WTC11 (cell line): ENCODE results near the gene SMIM12. TPM values are rescaled to one million over a fixed set of nuclear protein-coding genes. Genes with fewer than 3 reads are reported as not detected.
"Not testable (repeated sequence)": the region's sequence is repeated elsewhere in the genome, so short reads cannot be mapped to it uniquely, and the experiment has no call there.

Source experiments
- ATAC-seq: fragments of 200-7000 bp; cut with Tn5 transposase; 2 replicates; pipeline ENCODE4 v1.10.0; 2021; ENCODE audit warnings: mild to moderate bottlenecking, moderate library complexity
- CTCF ChIA-PET: fragments of 300-600 bp; sonication (Branson Sonifier 250); formaldehyde crosslinking; loops from one replicate; lab custom pipeline; 2021; ENCODE audit warnings: antibody characterized with exemption; lab: Charles Lee
- POLR2A ChIA-PET: fragments of 350-600 bp; sonication (Branson Sonifier 250); formaldehyde crosslinking; loops from one replicate; lab custom pipeline; 2021; ENCODE audit warnings: antibody characterized with exemption; lab: Charles Lee
- DNase-seq: peaks from one replicate; pipeline ENCODE4 v3.0.0; 2021; ENCODE audit warnings: low spot score
- H3K27ac Mint-ChIP-seq: 2 replicates; pipeline ENCODE4 v1.8.0; 2021; ENCODE audit warnings: mixed read lengths
- H3K27me3 Mint-ChIP-seq: 2 replicates; pipeline ENCODE4 v1.8.0; 2021; ENCODE audit warnings: low read depth, mild to moderate bottlenecking, moderate library complexity, mixed read lengths
- H3K36me3 Mint-ChIP-seq: 2 replicates; pipeline ENCODE4 v1.8.0; 2021; ENCODE audit warnings: mixed read lengths
- H3K4me1 Mint-ChIP-seq: 2 replicates; pipeline ENCODE4 v1.8.0; 2022; ENCODE audit warnings: mixed read lengths
- H3K4me3 Mint-ChIP-seq: 2 replicates; pipeline ENCODE4 v1.8.0; 2021; ENCODE audit warnings: mild to moderate bottlenecking, moderate library complexity, mixed read lengths
- H3K9me3 Mint-ChIP-seq: 2 replicates; pipeline ENCODE4 v1.8.0; 2021; ENCODE audit warnings: mixed read lengths
- ATF1 ChIP-seq: sonication (generic); formaldehyde crosslinking; IDR thresholded peaks from 2 replicates; pipeline ENCODE4 v1.8.1; 2023; ENCODE audit warnings: mild to moderate bottlenecking, moderate library complexity, missing genetic modification reagents
- EMX1 ChIP-seq: fragments of 250-450 bp; sonication (Bioruptor Pico); IDR thresholded peaks from 2 replicates; pipeline ENCODE4 v1.8.0; 2021; ENCODE audit warnings: mild to moderate bottlenecking
- ETV6 ChIP-seq: sonication (generic); formaldehyde crosslinking; IDR thresholded peaks from 2 replicates; pipeline ENCODE4 v1.8.1; 2022; ENCODE audit warnings: mild to moderate bottlenecking, missing genetic modification reagents
- FOXJ3 ChIP-seq: sonication (generic); formaldehyde crosslinking; IDR thresholded peaks from 2 replicates; pipeline ENCODE4 v1.9.0; 2021; ENCODE audit warnings: missing genetic modification reagents, mild to moderate bottlenecking, borderline replicate concordance
- GTF2I ChIP-seq: fragments of 250-450 bp; sonication (Bioruptor Pico); conservative IDR thresholded peaks from 2 replicates; pipeline ENCODE4 v1.4.0; 2021; ENCODE audit warnings: mild to moderate bottlenecking
- IRF2 ChIP-seq: sonication (generic); formaldehyde crosslinking; IDR thresholded peaks from 2 replicates; pipeline ENCODE4 v1.8.0; 2022; ENCODE audit warnings: low read depth, missing genetic modification reagents, borderline replicate concordance
- MXD4 ChIP-seq: fragments of 250-450 bp; sonication (Bioruptor Pico); IDR thresholded peaks from 2 replicates; pipeline ENCODE4 v1.8.0; 2021; ENCODE audit warnings: mild to moderate bottlenecking, moderate library complexity, borderline replicate concordance
- NFATC4 ChIP-seq: fragments of 250-450 bp; sonication (Bioruptor Pico); IDR thresholded peaks from 2 replicates; pipeline ENCODE4 v1.9.0; 2021; ENCODE audit warnings: mild to moderate bottlenecking
- NFE2L1 ChIP-seq: sonication (generic); formaldehyde crosslinking; IDR thresholded peaks from 2 replicates; pipeline ENCODE4 v1.8.1; 2023; ENCODE audit warnings: missing genetic modification reagents
- OVOL2 ChIP-seq: fragments of 250-450 bp; sonication (Bioruptor Pico); IDR thresholded peaks from 2 replicates; pipeline ENCODE4 v1.9.0; 2021; ENCODE audit warnings: mild to moderate bottlenecking, borderline replicate concordance
- TEAD4 ChIP-seq: sonication (generic); formaldehyde crosslinking; IDR thresholded peaks from 2 replicates; pipeline ENCODE4 v1.8.0; 2022; ENCODE audit warnings: mild to moderate bottlenecking, missing genetic modification reagents
- ZNF138 ChIP-seq: sonication (generic); formaldehyde crosslinking; conservative IDR thresholded peaks from 2 replicates; pipeline ENCODE4 v1.8.1; 2022; ENCODE audit warnings: mild to moderate bottlenecking, moderate library complexity, missing genetic modification reagents
- ZNF671 ChIP-seq: fragments of 250-450 bp; sonication (Bioruptor Pico); IDR thresholded peaks from 2 replicates; pipeline ENCODE4 v1.8.0; 2021; ENCODE audit warnings: mild to moderate bottlenecking
- total RNA-seq: library from RNA; stranded (reverse); gene quantifications from 3 replicates; pipeline ENCODE4 v1.2.3, GENCODE V29; 2021
- TF ChIP-seq, protein P1 (sequence below): sonication (generic); formaldehyde crosslinking; conservative IDR thresholded peaks from 2 replicates; pipeline ENCODE4 v1.8.1; 2022; ENCODE audit warnings: mild to moderate bottlenecking, missing genetic modification reagents
- TF ChIP-seq, protein P2 (sequence below): fragments of 200-600 bp; IDR thresholded peaks from 2 replicates; pipeline ENCODE4 v1.8.0; 2022; ENCODE audit warnings: antibody characterized with exemption
- TF ChIP-seq, protein P3 (sequence below): sonication (generic); formaldehyde crosslinking; IDR thresholded peaks from 2 replicates; pipeline ENCODE4 v1.8.0; 2022; ENCODE audit warnings: mild to moderate bottlenecking, missing genetic modification reagents
- TF ChIP-seq, protein P4 (sequence below): sonication (generic); formaldehyde crosslinking; IDR thresholded peaks from 2 replicates; pipeline ENCODE4 v1.8.0; 2022; ENCODE audit warnings: mild to moderate bottlenecking, missing genetic modification reagents
- TF ChIP-seq, protein P5 (sequence below): fragments of 250-450 bp; sonication (Bioruptor Pico); IDR thresholded peaks from 2 replicates; pipeline ENCODE4 v1.9.0; 2021; ENCODE audit warnings: moderate library complexity, mild to moderate bottlenecking, inconsistent platforms, borderline replicate concordance
- TF ChIP-seq, protein P6 (sequence below): sonication (generic); formaldehyde crosslinking; IDR thresholded peaks from 2 replicates; pipeline ENCODE4 v1.8.1; 2023; ENCODE audit warnings: mild to moderate bottlenecking, moderate library complexity, missing genetic modification reagents
- TF ChIP-seq, protein P7 (sequence below): sonication (generic); formaldehyde crosslinking; IDR thresholded peaks from 2 replicates; pipeline ENCODE4 v1.8.0; 2023; ENCODE audit warnings: mild to moderate bottlenecking, missing genetic modification reagents

SMIM12 gene
- total RNA-seq, 1 experiment from 2014 or later, result 34.6 TPM

DNA sequence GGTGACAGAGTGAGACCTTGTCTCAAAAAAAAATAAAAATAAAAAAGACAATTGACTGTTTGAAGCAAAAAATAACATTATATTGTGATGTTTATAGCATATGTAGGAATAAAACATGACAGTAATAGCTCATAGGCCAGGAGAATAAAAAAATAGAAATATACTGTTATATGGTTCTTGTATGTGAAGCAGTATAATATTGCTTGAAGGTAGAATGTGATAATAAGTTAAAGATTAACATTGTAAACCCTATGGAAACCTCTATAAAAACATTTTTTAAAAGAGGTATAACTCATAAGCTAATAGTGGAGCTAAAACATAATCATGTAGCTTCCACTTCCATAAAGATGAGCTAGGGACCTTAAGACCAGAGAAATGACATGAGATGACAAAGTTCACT is 43.2 kb downstream of the SMIM12 start:
- CTCF ChIA-PET, result interaction anchor here (0.6 to 1.9 kb wide), 4 partner anchors 19 to 49 kb away, joined by 3 to 9 read pairs (median 4); partner anchors contain the start of gene SMIM12
- H3K4me3 Mint-ChIP-seq, result no peak overlapping the region
- no peak for TF ChIP-seq OVOL2 (CRISPR knock-in tag)
- no peak for TF ChIP-seq MXD4 (CRISPR knock-in tag)

DNA sequence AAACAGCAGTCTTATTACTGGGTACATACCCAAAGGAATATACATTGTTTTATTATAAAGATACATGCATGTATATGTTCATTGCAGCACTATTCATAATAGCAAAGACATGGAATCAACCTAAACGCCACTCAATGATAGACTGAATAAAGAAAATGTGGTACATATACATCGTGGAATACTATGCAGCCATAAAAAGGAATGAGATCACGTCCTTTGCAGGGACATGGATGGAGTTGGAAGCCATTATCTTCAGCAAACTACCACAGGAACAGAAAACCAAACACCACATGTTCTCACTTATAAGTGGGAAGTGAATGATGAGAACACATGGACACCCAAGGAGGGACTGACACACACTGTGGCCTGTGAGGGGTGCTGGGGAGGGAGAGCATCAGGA is 48.8 kb downstream of the SMIM12 start:
- H3K4me3 Mint-ChIP-seq, H3K27me3 Mint-ChIP-seq, ATAC-seq, H3K4me1 Mint-ChIP-seq, POLR2A ChIA-PET, H3K27ac Mint-ChIP-seq, H3K9me3 Mint-ChIP-seq, DNase-seq, H3K36me3 Mint-ChIP-seq: not testable (repeated sequence)
- CTCF ChIA-PET, result interaction anchor here (0.9 kb wide), 1 partner anchor 42 kb away, joined by 3 read pairs; no protein-coding TSS in a partner anchor

More for the DNA sequence above, 43.2 kb downstream of the SMIM12 start:
- H3K36me3 Mint-ChIP-seq, result no peaks in the 10 kb centered on the region
- peaks cover 6% of the 10 kb centered on the region; the same call in 1 of the 2 replicates for H3K4me1 Mint-ChIP-seq
- H3K9me3 Mint-ChIP-seq, result no peaks in the 10 kb centered on the region
- no peak overlapping the region for H3K27ac Mint-ChIP-seq
- DNase-seq (no peak), ATAC-seq (no peak)
- POLR2A ChIA-PET, result no interaction called here
- H3K27me3 Mint-ChIP-seq, result peaks cover 6% of the 10 kb centered on the region; the same call in 1 of the 2 replicates

DNA sequence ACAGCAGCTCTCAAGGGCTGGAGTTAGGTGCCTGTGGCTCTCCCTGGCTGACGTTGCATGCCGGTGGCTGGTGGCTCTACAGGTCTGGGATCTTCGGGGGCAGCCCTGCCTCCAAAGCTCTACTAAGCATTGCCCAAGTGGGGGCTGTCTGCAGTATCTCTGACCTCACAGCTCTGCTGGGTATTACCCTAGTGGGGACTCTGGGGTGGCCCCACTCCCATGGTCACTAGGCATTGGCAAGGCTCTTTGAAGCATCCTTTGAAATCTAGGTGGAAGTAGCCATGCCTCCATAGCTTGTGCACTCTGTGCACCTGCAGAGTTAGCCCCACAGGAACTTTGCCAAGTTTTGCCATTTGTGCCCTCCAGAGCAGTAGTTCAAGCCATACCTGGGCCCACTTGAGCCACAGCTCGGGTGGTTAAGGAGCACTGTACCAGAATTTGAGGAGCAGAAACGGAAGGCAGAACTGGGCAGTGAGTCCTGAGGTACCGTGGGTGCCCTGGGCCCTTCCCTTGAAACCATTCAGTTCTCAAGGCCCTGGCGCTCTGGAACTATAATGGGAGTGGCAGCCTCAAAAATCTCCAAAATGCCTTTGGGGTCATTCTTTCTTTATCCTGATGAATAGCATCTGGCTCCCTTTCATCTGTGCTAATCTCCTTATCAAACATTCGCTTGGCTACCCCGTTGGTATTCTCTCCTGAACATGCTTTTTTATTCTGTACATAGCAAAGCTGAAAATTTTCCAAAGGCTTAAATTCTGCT is 51.3 kb downstream of the SMIM12 start:
- ChIA-PET CTCF (no interaction called here), POLR2A (no interaction called here)
- Mint-ChIP-seq H3K9me3 (peaks cover 10% of the 10 kb centered on the region), H3K36me3 (no peaks in the 10 kb centered on the region), H3K4me1 (0 out of 2 replicates have a peak, but pooled peaks cover 2% of the 10 kb centered on the region), H3K4me3 (no peak overlapping the region), H3K27ac (no peak overlapping the region), H3K27me3 (peaks cover 3% of the 10 kb centered on the region; the same call in 1 of the 2 replicates)
- DNase-seq, result no peak
- no peak for ATAC-seq
- TF ChIP-seq, protein P1, sequence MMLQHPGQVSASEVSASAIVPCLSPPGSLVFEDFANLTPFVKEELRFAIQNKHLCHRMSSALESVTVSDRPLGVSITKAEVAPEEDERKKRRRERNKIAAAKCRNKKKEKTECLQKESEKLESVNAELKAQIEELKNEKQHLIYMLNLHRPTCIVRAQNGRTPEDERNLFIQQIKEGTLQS (CRISPR knock-in tag), result no peak
- TF ChIP-seq ATF1 (CRISPR knock-in tag) (no peak), EMX1 (CRISPR knock-in tag) (no peak), ZNF671 (CRISPR knock-in tag) (no peak), NFE2L1 (CRISPR knock-in tag) (no peak), TEAD4 (CRISPR knock-in tag) (no peak), GTF2I (CRISPR knock-in tag) (no peak), ETV6 (CRISPR knock-in tag) (no peak), ZNF138 (CRISPR knock-in tag) (no peak), IRF2 (no peak), NFATC4 (CRISPR knock-in tag) (no peak), FOXJ3 (CRISPR knock-in tag) (no peak)
- TF ChIP-seq, protein P2, sequence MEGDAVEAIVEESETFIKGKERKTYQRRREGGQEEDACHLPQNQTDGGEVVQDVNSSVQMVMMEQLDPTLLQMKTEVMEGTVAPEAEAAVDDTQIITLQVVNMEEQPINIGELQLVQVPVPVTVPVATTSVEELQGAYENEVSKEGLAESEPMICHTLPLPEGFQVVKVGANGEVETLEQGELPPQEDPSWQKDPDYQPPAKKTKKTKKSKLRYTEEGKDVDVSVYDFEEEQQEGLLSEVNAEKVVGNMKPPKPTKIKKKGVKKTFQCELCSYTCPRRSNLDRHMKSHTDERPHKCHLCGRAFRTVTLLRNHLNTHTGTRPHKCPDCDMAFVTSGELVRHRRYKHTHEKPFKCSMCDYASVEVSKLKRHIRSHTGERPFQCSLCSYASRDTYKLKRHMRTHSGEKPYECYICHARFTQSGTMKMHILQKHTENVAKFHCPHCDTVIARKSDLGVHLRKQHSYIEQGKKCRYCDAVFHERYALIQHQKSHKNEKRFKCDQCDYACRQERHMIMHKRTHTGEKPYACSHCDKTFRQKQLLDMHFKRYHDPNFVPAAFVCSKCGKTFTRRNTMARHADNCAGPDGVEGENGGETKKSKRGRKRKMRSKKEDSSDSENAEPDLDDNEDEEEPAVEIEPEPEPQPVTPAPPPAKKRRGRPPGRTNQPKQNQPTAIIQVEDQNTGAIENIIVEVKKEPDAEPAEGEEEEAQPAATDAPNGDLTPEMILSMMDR, result no peak
- TF ChIP-seq, protein P3, sequence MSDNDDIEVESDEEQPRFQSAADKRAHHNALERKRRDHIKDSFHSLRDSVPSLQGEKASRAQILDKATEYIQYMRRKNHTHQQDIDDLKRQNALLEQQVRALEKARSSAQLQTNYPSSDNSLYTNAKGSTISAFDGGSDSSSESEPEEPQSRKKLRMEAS (CRISPR knock-in tag), result no peak
- TF ChIP-seq, protein P4, sequence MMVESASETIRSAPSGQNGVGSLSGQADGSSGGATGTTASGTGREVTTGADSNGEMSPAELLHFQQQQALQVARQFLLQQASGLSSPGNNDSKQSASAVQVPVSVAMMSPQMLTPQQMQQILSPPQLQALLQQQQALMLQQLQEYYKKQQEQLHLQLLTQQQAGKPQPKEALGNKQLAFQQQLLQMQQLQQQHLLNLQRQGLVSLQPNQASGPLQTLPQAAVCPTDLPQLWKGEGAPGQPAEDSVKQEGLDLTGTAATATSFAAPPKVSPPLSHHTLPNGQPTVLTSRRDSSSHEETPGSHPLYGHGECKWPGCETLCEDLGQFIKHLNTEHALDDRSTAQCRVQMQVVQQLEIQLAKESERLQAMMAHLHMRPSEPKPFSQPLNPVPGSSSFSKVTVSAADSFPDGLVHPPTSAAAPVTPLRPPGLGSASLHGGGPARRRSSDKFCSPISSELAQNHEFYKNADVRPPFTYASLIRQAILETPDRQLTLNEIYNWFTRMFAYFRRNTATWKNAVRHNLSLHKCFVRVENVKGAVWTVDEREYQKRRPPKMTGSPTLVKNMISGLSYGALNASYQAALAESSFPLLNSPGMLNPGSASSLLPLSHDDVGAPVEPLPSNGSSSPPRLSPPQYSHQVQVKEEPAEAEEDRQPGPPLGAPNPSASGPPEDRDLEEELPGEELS (CRISPR knock-in tag), result no peak
- TF ChIP-seq, protein P5, sequence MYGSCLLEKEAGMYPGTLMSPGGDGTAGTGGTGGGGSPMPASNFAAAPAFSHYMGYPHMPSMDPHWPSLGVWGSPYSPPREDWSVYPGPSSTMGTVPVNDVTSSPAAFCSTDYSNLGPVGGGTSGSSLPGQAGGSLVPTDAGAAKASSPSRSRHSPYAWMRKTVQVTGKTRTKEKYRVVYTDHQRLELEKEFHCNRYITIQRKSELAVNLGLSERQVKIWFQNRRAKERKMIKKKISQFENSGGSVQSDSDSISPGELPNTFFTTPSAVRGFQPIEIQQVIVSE (CRISPR knock-in tag), result no peak
- TF ChIP-seq, protein P6, sequence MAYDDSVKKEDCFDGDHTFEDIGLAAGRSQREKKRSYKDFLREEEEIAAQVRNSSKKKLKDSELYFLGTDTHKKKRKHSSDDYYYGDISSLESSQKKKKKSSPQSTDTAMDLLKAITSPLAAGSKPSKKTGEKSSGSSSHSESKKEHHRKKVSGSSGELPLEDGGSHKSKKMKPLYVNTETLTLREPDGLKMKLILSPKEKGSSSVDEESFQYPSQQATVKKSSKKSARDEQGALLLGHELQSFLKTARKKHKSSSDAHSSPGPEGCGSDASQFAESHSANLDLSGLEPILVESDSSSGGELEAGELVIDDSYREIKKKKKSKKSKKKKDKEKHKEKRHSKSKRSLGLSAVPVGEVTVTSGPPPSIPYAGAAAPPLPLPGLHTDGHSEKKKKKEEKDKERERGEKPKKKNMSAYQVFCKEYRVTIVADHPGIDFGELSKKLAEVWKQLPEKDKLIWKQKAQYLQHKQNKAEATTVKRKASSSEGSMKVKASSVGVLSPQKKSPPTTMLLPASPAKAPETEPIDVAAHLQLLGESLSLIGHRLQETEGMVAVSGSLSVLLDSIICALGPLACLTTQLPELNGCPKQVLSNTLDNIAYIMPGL (CRISPR knock-in tag), result no peak
- TF ChIP-seq, protein P7, sequence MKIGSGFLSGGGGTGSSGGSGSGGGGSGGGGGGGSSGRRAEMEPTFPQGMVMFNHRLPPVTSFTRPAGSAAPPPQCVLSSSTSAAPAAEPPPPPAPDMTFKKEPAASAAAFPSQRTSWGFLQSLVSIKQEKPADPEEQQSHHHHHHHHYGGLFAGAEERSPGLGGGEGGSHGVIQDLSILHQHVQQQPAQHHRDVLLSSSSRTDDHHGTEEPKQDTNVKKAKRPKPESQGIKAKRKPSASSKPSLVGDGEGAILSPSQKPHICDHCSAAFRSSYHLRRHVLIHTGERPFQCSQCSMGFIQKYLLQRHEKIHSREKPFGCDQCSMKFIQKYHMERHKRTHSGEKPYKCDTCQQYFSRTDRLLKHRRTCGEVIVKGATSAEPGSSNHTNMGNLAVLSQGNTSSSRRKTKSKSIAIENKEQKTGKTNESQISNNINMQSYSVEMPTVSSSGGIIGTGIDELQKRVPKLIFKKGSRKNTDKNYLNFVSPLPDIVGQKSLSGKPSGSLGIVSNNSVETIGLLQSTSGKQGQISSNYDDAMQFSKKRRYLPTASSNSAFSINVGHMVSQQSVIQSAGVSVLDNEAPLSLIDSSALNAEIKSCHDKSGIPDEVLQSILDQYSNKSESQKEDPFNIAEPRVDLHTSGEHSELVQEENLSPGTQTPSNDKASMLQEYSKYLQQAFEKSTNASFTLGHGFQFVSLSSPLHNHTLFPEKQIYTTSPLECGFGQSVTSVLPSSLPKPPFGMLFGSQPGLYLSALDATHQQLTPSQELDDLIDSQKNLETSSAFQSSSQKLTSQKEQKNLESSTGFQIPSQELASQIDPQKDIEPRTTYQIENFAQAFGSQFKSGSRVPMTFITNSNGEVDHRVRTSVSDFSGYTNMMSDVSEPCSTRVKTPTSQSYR (CRISPR knock-in tag), result no peak
